WTC11 (cell line): ENCODE data around the gene DHRS2. TPM values are rescaled to one million over a fixed set of nuclear protein-coding genes. Genes with fewer than 3 reads are reported as not detected.

ENCODE experiments used
- ATAC-seq: fragments of 200-7000 bp; cut with Tn5 transposase; 2 replicates; pipeline ENCODE4 v1.10.0; 2021; ENCODE audit warnings: mild to moderate bottlenecking, moderate library complexity
- CTCF ChIA-PET: fragments of 300-600 bp; sonication (Branson Sonifier 250); formaldehyde crosslinking; loops from one replicate; lab custom pipeline; 2021; ENCODE audit warnings: antibody characterized with exemption; lab: Charles Lee
- POLR2A ChIA-PET: fragments of 350-600 bp; sonication (Branson Sonifier 250); formaldehyde crosslinking; loops from one replicate; lab custom pipeline; 2021; ENCODE audit warnings: antibody characterized with exemption; lab: Charles Lee
- DNase-seq: peaks from one replicate; pipeline ENCODE4 v3.0.0; 2021; ENCODE audit warnings: low spot score
- H3K27ac Mint-ChIP-seq: 2 replicates; pipeline ENCODE4 v1.8.0; 2021; ENCODE audit warnings: mixed read lengths
- H3K27me3 Mint-ChIP-seq: 2 replicates; pipeline ENCODE4 v1.8.0; 2021; ENCODE audit warnings: low read depth, mild to moderate bottlenecking, moderate library complexity, mixed read lengths
- H3K36me3 Mint-ChIP-seq: 2 replicates; pipeline ENCODE4 v1.8.0; 2021; ENCODE audit warnings: mixed read lengths
- H3K4me1 Mint-ChIP-seq: 2 replicates; pipeline ENCODE4 v1.8.0; 2022; ENCODE audit warnings: mixed read lengths
- H3K4me3 Mint-ChIP-seq: 2 replicates; pipeline ENCODE4 v1.8.0; 2021; ENCODE audit warnings: mild to moderate bottlenecking, moderate library complexity, mixed read lengths
- H3K9me3 Mint-ChIP-seq: 2 replicates; pipeline ENCODE4 v1.8.0; 2021; ENCODE audit warnings: mixed read lengths
- AFF4 ChIP-seq: sonication (generic); formaldehyde crosslinking; IDR thresholded peaks from 2 replicates; pipeline ENCODE4 v1.8.1; 2023; ENCODE audit warnings: mild to moderate bottlenecking, missing genetic modification reagents, borderline replicate concordance
- E2F1 ChIP-seq: sonication (generic); formaldehyde crosslinking; IDR thresholded peaks from 2 replicates; pipeline ENCODE4 v1.8.0; 2022; ENCODE audit warnings: mild to moderate bottlenecking, missing genetic modification reagents
- FOXP4 ChIP-seq: sonication (generic); formaldehyde crosslinking; IDR thresholded peaks from 2 replicates; pipeline ENCODE4 v1.8.0; 2022; ENCODE audit warnings: mild to moderate bottlenecking, missing genetic modification reagents
- GRHL2 ChIP-seq: fragments of 250-450 bp; sonication (Bioruptor Pico); IDR thresholded peaks from 2 replicates; pipeline ENCODE4 v1.8.0; 2022; ENCODE audit warnings: mild to moderate bottlenecking, moderate library complexity; ENCODE audit not compliant: insufficient replicate concordance, severe bottlenecking
- IRF2 ChIP-seq: sonication (generic); formaldehyde crosslinking; IDR thresholded peaks from 2 replicates; pipeline ENCODE4 v1.8.0; 2022; ENCODE audit warnings: low read depth, missing genetic modification reagents, borderline replicate concordance
- JAZF1 ChIP-seq: fragments of 250-450 bp; sonication (Bioruptor Pico); IDR thresholded peaks from 2 replicates; pipeline ENCODE4 v1.9.0; 2021; ENCODE audit warnings: moderate library complexity, mild to moderate bottlenecking, inconsistent platforms
- MYBL2 ChIP-seq: sonication (generic); formaldehyde crosslinking; IDR thresholded peaks from 2 replicates; pipeline ENCODE4 v1.8.1; 2023; ENCODE audit warnings: mild to moderate bottlenecking, moderate library complexity, missing genetic modification reagents
- NR1H2 ChIP-seq: sonication (generic); formaldehyde crosslinking; IDR thresholded peaks from 2 replicates; pipeline ENCODE4 v1.9.0; 2021; ENCODE audit warnings: mild to moderate bottlenecking, moderate library complexity, missing genetic modification reagents
- SMAD3 ChIP-seq: sonication (generic); formaldehyde crosslinking; IDR thresholded peaks from 2 replicates; pipeline ENCODE4 v1.8.0; 2022; ENCODE audit warnings: missing genetic modification reagents, mild to moderate bottlenecking, borderline replicate concordance
- SOX15 ChIP-seq: fragments of 250-450 bp; sonication (Bioruptor Pico); IDR thresholded peaks from 2 replicates; pipeline ENCODE4 v1.9.0; 2021; ENCODE audit warnings: mild to moderate bottlenecking
- SP1 ChIP-seq: sonication (generic); formaldehyde crosslinking; conservative IDR thresholded peaks from 2 replicates; pipeline ENCODE4 v1.8.1; 2022; ENCODE audit warnings: missing genetic modification reagents
- ZBTB43 ChIP-seq: sonication (generic); formaldehyde crosslinking; IDR thresholded peaks from 2 replicates; pipeline ENCODE4 v1.8.1; 2023; ENCODE audit warnings: mild to moderate bottlenecking, missing genetic modification reagents
- ZNF219 ChIP-seq: sonication (generic); formaldehyde crosslinking; IDR thresholded peaks from 2 replicates; pipeline ENCODE4 v1.8.0; 2023; ENCODE audit warnings: missing genetic modification reagents, mild to moderate bottlenecking, borderline replicate concordance
- ZNF232 ChIP-seq: sonication (generic); formaldehyde crosslinking; IDR thresholded peaks from 2 replicates; pipeline ENCODE4 v1.8.0; 2022; ENCODE audit warnings: mild to moderate bottlenecking, missing genetic modification reagents
- ZNF512 ChIP-seq: sonication (generic); formaldehyde crosslinking; IDR thresholded peaks from 2 replicates; pipeline ENCODE4 v1.8.1; 2022; ENCODE audit warnings: missing genetic modification reagents, borderline replicate concordance
- total RNA-seq: library from RNA; stranded (reverse); gene quantifications from 3 replicates; pipeline ENCODE4 v1.2.3, GENCODE V29; 2021

DHRS2 gene
- total RNA-seq, 1 experiment from 2014 or later: 4.5 TPM

GRCh38 chr14:23621932-23622730 is 14.0 kb upstream of the DHRS2 start (continued):
- TF ChIP-seq E2F1 (CRISPR knock-in tag): no peak
- no peak for TF ChIP-seq ZNF512 (CRISPR knock-in tag)
- TF ChIP-seq SOX15 (CRISPR knock-in tag): no peak

GRCh38 chr14:23622990-23623389 is 13.2 kb upstream of the DHRS2 start:
- no peak for TF ChIP-seq GRHL2 (CRISPR knock-in tag)
- no peak for TF ChIP-seq NR1H2
- TF ChIP-seq ZBTB43 (CRISPR knock-in tag): no peak
- TF ChIP-seq SMAD3: no peak
- no peak for TF ChIP-seq ZNF219 (CRISPR knock-in tag)
- no peak for TF ChIP-seq AFF4 (CRISPR knock-in tag)
- no peak for TF ChIP-seq ZNF232 (CRISPR knock-in tag)
- TF ChIP-seq SP1 (CRISPR knock-in tag): no peak
- TF ChIP-seq FOXP4: no peak
- no peak for TF ChIP-seq MYBL2 (CRISPR knock-in tag)
- no peak for TF ChIP-seq JAZF1
- no peak for TF ChIP-seq IRF2 (CRISPR knock-in tag)
- no peak for ATAC-seq
- Mint-ChIP-seq H3K9me3 (peaks cover 82% of the 10 kb centered on the region), H3K27ac (no peak overlapping the region), H3K4me3 (no peak overlapping the region), H3K4me1 (no peaks in the 10 kb centered on the region), H3K27me3 (peaks cover 47% of the 10 kb centered on the region), H3K36me3 (peaks cover 26% of the 10 kb centered on the region)
- DNase-seq: no peak
- ChIA-PET CTCF (interaction anchor here (1.3 kb wide), 1 partner anchor 10 kb away, joined by 3 read pairs; no protein-coding TSS in a partner anchor), POLR2A (no interaction called here)
